HG03432 (cell line): ENCODE results near the gene PARP6.

Experiments
- ATAC-seq: cut with Tn5 transposase; IDR thresholded peaks from one replicate; pipeline ENCODE4 v1.9.1; 2021; ENCODE audit warnings: mild to moderate bottlenecking, moderate library complexity; ENCODE audit not compliant: unreplicated experiment

Gene PARP6

DNA sequence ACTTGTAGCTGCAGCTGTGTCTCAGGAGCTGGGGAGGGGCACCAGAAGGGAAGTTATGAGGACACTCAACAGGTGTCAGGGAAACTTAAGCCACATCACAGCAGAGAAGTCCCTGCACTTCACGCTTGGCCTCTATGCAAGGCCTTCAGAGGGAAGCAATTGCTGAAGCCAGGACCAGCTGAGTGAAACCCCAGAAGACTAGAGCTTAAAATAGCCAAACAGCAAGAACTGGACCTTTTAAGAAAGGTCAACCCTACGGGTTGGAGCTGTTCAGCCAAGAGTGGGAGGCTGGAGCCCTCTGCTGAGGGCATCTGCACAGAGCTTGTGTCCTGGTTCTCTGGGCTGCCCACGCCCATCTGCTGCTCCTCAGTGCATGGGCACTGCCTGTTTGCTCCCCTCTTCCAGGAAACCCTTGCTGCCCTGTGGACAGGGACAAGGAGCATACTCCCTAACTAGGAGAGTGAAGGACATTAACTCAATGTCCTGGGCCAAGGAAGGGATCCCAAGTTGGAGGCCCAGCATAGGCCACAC, 70.9 kb downstream of the PARP6 start:
- ATAC-seq = no peak

DNA sequence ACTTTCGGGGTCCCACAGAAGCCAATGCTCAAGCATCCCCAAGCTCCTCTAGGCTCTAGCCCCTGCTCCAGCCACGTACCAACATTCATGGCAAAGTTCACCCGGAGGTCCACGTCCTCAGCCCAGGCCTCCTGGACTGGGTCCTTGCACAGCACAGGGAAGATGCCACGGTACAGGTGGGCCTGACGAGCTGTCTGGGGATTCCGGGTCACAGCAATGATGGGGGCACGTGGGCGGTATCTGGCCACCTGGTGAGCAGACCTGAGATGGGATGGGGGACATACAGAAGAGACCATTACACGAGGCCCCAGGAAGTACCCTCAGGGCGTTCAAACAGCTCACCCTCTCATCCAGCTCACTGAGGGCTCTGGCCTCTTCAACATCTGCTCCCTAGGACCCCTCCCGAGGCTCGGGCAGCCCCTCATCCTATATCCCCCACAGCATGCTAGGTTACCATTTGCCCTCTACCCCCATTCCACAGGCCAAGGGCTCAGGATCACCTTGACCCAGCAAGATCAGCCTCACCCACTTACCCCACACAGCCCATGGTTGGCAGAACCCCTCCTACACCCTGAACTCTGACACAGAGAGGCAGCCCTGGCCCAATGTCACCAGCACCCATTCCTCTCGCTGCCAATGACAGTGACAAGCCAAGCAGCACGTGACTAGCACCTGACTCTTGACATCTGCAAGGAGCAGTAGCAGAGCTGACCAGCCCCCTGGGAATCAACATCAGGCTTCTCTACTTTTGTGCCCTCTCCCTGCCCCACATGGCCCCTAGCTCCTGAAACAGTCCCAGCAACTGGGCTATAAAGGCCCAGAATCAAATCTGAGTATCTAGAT, 71.7 kb downstream of the PARP6 start:
- no peak for ATAC-seq

- ATAC-seq = no peak
Measured at GRCh38 chr15:72199721-72200212, 72.6 kb downstream of the PARP6 start.

GRCh38 chr15:72199205-72199515, 73.2 kb downstream of the PARP6 start:
- ATAC-seq = no peak

- ATAC-seq = no peak
Measured at GRCh38 chr15:72198356-72199204, 73.8 kb downstream of the PARP6 start.

DNA sequence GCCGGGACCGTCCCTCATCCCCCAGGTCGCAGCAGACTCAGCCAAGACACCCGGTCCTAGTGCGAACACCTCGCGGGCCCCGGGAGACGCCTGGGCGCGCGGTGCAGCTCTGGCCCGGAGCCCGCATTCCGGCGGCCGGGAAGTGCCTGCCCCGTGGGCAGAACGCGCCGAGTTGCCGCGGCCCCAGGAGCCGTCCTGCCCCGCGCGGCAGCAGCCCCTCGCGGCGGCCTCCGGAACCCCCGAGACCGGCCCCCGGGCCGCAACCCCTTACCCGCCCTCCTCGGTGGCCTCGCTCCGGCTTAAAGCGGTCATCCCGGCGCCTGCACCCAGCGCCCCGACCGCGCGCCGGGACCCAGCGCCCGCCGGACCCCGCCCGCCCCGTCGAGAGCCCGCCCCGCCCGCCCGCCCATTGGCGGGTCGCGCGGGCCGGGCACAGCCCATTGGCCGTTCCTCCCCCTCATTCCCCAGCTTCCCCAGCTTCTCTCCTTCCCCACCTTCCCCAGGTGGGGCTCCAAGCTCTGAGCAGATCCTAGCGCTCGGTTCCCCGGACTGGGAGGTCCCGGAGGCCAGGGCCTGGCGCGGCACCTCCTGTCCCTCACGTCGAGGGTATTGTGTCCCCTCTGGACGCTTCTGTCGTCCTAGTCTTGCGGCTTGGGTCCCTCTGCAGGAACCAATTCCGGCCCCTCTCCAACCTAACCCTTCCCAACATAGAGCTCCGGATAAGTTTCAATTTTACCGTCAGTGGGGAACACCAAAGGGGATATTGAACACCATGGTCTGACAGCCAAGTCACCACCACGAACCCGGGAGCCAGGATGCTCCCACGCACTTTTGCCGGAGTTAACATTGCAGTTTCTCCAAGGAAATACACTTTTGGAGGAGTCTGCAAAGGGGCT, 74.6 kb downstream of the PARP6 start, which contains the start of gene GRAMD2A:
TSS of gene GRAMD2A (minus strand) at position 328 of the 896 bp plus-strand sequence.
- peak; percentile 51 for ATAC-seq

DNA sequence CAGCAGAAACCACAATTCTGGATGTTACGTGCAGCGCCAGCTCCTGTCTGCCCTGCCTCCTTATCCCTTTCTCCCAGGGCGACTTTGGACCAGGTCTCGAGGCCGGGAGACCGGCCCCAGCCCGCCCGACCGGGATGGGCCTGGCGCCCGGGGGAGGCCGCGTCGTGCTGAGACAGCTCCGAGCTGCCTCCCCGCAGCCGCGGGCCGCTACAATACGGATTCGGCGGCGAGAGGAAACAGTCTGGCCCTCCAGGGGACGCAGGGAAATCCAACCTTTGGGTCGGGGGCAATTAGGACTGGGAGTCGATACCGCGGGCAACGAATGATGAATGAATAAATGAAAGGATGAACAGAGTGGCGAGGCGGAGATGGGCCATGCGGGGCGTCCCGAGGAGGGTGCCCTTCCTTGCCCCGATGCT, 75.3 kb downstream of the PARP6 start:
- ATAC-seq = no peak

GRCh38 chr15:72196409-72197040, 75.8 kb downstream of the PARP6 start:
- no peak for ATAC-seq

DNA sequence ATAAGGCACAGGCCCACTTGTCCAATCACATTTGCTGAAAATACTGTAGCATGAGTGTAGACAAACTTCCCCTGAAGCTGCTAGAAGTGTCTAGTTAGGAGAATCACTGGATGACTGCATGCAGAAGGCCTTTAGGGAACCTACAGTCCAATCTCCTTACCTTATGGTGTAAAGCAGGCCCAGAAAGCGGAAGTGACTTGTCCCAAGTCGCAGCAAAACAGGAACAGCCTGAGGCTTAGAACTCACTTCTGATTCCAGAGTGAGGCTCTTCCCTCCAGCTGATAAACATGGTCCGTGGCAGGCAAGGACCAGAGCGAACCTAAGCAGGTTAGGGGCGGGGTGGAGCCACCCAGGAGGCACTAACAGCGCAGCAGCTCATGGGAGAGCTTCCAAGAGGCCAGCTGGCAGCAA, 77.2 kb downstream of the PARP6 start:
- no peak for ATAC-seq

GRCh38 chr15:72193836-72194396, 78.4 kb downstream of the PARP6 start:
- no peak for ATAC-seq

DNA sequence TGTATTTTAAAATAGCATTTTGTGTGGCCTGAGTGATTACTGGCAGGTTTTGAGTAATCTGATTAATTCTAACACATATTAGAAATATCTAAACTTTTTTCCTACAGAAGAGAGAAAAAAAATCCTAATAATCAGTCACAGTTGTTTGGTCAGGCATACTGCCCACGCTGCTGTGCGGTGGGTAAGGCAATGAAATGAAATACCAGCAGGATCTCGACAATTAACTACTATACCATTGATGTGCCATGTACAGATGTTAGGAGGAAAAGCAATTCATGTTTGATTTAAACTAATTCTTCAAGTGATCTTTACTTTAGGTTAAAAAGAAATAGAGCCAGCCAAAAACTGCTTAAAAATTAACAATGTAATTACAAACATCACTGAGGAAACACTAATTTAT, 79.9 kb downstream of the PARP6 start:
- ATAC-seq = no peak
